Vagina (tissue), 2 donors: ENCODE results near the gene IL1RAPL2.

Source experiments
- POLR2A ChIP-seq, 2 donors: fragments of 450-650 bp; IDR thresholded peaks; one replicate each; pipeline ENCODE4 v1.6.1; 2017; ENCODE audit warnings: antibody characterized with exemption in 2 of 2, mild to moderate bottlenecking in 2 of 2, moderate library complexity in 2 of 2
- TF ChIP-seq, protein P1 (sequence below), 3 experiments: fragments of 450-650 bp in 2 of 3; fragments of 200-600 bp in 1 of 3; sonication (generic) in 1 of 3; IDR thresholded peaks; one replicate each; pipeline ENCODE4 v1.5.1; 2017 to 2019; ENCODE audit warnings: antibody characterized with exemption in 3 of 3, mild to moderate bottlenecking in 2 of 3, moderate library complexity in 2 of 3

- TF ChIP-seq, protein P1, sequence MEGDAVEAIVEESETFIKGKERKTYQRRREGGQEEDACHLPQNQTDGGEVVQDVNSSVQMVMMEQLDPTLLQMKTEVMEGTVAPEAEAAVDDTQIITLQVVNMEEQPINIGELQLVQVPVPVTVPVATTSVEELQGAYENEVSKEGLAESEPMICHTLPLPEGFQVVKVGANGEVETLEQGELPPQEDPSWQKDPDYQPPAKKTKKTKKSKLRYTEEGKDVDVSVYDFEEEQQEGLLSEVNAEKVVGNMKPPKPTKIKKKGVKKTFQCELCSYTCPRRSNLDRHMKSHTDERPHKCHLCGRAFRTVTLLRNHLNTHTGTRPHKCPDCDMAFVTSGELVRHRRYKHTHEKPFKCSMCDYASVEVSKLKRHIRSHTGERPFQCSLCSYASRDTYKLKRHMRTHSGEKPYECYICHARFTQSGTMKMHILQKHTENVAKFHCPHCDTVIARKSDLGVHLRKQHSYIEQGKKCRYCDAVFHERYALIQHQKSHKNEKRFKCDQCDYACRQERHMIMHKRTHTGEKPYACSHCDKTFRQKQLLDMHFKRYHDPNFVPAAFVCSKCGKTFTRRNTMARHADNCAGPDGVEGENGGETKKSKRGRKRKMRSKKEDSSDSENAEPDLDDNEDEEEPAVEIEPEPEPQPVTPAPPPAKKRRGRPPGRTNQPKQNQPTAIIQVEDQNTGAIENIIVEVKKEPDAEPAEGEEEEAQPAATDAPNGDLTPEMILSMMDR (IDR thresholded peaks at IDR 0.05) = no peak
- no peak for TF ChIP-seq POLR2A (IDR thresholded peaks at IDR 0.05)
Observed at GRCh38 chrX:105552395-105552794, 986.4 kb downstream of the IL1RAPL2 start.
